ENCODE results near the gene EMID1.

Gene EMID1

DNA sequence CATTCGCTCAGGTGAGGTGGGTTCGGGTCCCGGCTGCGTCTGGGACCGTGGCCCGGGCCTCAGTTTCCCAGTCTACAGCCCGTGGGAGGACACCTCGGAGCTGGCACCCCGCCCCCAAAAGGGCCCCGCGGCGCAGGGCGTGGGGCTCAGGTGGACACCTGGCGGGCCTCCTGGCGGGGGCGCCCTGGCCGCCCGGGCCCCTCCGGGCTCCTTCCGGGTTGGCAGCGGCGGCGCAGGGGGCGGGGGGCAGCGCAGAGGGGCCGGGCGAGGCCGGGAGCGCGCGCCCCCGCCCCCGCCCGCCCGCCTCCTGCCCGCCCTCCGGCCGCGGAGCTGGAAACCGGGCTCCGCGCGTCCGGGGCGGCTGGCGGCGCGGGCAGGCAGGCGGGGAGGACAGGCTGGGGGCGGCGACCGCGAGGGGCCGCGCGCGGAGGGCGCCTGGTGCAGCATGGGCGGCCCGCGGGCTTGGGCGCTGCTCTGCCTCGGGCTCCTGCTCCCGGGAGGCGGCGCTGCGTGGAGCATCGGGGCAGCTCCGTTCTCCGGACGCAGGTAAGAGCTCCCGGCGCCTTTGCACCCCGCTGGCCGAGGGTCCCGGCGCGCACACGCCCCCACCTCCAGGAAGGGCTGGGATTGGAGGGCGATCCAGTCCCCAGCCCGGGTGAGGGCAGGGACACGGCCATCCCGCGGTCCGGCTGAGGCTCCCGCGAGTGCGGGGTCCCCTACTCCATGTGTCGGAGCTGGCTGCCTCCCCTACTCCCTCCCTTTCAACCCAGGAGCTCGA lies at the start of gene EMID1:
Gene EMID1, plus strand, starts transcription at position 303 of the 778 bp plus-strand sequence. Its CDS starts 143 bp downstream, at position 446.
- DNase-seq = peak; percentile 23

DNA sequence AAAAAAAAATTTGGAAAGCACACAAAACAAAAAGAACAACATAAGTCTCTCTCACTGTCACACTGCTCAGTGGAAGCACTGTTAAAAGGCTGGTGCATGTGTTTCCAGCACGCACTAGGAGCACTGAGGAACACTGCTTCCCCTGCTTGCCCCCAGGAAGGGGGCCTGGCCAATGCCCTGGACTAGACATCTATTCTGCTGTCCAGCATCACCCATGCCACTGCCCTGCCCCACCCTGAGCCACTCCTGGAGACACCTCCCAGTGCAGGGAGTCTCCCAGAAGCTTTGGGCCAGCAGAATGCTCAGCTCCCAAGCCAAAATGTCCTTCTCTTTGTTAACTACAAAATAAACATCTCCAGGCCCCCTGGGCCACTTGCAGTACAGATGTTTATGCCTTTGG lies 49.7 kb upstream of the EMID1 start:
- no peak for DNase-seq

DNA sequence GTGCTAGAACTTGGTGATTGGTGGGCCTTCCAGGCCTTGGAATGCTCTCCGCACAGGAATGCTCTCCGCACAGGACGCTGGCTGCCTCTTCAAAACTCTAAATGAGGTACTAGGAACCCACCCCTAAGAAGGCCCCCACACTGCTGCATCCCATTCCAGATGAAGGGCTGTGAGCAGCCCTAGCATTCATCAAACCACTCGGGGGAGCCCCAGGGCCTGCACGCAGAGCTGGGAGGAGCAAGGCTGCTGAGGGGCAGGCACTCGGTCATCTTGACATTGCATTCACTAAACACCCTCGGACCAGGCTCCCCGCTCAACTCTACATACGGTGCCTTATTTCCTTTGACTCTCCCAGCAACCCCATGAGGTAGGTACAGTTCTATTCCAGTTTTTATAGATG lies 49.2 kb upstream of the EMID1 start:
- DNase-seq = no peak

DNA sequence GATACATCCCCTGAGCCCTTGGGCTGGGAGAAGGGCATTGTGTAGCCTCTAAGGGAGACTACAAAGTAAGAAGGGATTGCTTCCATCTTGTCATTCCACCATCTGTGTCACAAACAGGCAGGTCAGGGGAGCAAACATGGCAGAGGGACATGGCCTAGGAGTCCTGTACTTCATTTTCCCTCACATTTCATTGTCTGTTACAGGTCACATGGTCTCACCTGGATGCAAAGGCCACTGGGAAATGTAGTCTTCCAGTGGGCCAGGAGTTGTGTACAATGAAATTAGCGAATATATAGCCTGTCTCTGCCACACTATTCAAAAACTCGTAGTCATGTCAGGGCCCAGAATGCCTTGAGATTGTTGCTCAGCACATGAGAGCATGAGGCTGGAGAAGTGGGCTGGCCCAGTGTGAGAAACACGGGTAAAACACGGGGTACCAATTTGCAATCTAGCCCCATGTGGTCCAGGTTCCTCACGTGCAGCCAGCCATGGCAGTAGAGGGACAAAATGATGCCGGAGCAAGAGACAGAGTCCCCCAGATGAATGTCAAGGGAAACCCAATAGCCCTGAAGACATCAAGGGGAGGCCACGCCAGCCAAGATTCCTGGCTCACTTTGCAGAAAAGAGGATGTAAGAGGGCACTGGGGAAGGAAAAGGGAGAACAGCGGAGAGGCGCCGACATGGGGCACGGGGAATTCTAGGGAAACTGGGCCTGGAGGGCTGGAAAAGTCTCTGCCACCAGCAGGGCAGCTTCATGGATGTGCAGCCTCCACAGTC lies 47.7 kb upstream of the EMID1 start:
- peak; percentile 12 for DNase-seq

DNA sequence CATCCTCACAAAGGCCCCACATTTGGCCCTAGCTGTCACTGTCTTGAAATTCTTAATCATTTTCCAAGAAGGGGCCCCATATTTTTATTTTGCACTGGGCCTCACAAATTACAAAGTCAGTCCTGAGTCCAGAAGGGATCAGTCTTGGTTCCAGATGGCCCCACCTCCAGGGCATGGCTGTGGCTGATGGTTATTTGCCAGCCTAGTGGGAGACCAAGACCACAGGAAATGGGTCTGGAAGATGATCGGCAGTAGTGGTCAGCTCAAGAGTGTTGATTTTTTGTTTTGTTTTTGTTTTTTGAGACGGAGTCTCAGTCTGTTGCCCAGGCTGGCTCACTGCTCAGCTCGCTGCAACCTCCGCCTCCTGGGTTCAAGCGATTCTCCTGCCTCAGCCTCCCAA lies 47.1 kb upstream of the EMID1 start:
- no peak for DNase-seq

DNA sequence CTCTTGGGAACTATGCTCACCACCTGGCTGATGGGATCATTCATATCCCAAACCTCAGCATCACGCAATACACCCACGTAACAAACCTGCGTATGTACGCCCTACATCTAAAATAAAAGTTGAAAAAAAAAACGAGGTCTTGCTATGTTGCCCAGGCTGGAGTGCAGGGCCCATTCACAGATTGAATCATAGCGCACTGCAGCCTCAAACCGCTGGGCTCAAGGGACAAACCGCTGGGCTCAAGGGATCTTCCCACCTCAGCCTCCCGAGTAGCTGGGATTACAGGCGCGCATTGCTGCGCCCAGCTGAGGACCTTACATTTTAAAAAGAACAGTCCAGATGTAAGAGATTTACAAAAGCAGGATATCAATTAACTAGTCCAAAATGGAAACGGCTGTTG lies 41.9 kb upstream of the EMID1 start:
- no peak for DNase-seq

DNA sequence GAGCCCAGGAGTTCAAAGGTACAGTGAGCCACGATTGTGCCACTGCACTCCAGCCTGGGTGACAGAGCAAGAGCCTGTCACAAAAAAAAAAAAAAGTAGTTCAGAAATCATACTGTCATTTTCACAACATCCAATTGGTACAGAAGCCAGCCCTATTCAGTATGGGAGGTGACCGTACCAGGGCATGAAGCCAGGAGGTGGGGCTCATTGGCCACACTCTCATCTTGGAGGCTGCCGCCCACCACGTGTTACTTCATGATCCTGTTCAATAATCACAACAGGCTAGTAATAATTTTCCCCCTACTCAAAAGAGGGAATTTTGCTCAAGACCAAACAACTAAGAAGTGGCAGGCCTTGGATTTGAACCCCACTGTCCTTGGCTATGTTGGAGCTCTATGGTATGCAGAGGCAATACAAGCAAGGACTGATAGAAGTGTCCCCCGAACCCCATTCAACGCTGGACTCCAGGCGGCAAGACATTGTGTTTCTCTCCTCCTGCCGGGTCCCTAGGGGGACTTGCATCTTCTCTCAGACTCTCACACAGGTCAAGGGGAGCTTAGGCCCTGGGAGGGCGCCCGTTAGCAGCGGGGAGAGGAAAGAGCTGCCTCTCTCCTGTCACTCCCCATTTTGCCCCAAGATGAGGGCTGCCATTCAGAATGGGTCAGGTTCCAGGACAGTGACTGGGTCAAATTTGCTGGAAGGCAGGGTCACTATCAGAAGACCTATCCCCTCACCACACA lies 40.2 kb upstream of the EMID1 start:
- no peak for DNase-seq

DNA sequence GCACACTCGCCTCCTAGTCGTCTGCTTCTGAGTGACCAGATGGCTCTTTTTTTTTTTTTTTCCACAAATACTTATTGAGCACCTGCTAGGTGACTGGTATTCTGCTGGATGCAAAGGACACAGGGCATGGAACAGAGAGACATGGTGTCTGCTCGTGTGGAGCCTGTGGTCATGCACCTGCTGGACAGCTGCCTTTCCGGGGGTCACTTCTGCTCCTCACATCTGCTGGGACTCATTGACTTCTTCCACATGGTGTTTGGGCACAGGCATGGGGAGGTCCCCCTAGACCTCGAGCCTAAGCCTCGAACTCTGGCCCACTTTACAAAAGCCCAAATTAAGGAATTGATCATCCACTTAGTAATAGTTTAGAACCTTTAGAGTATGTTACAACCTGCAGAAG lies 39.5 kb upstream of the EMID1 start:
- DNase-seq = no peak

DNA sequence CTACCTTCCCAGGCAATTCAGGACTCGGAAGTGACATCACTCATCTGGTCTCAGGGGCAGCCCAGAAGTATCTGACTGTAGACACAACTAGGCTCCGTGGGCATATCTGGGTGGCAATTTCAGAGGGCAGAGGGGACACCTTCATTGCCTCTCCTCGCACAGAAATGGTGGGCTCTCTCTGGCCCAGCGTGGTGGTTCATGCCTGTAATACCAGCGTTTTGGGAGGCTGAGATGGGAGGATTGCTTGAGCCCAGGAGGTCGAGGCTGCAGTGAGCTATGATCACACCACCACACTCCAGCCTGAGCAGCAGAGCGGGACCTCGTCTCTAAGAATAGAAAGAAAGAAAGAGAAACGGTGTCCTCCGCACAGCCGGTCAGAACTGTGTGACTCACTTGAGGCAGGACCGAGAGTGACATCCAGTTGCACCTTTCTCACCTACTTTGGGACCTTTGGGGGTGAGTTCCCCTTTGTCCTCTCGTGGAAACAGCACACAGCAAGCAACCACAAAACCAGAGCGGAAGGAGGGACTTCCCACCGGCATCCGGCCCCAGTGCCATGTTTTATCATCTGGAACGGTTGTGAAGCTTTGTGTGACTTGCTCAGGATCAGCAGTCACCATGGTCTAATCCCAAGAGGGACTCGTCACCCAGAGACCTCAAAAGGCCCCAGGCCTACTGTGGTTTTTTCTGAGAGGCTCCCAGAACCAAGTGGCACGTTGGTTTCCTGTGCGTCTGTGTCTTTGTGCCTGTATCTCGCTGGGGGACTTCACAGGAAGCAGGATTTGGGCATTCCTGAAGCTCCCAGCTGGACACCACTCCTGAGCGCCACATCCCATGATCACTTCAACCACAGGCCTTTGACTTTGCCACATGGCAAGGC lies 38.4 kb upstream of the EMID1 start:
- peak; percentile 85 for DNase-seq

DNA sequence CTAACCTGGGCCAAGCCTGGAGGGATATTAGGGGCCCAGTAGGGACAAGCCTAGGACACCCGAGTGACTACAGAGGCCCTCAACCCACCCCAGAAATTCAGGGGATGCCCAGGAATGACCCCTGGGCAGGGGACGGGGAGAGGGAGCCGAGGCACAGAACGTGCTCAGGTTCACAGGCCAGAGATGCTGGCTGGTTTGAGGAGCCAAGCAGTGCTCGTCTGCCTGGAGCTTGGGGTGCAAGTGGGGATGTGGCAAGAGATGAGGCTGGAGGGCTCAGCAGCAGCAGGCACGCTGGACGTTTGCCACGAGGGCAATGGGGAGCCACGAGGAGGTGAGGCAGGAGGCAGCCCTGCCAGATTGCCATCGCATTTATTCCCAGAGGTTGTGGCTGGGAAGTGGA lies 34.0 kb upstream of the EMID1 start:
- DNase-seq = no peak

DNA sequence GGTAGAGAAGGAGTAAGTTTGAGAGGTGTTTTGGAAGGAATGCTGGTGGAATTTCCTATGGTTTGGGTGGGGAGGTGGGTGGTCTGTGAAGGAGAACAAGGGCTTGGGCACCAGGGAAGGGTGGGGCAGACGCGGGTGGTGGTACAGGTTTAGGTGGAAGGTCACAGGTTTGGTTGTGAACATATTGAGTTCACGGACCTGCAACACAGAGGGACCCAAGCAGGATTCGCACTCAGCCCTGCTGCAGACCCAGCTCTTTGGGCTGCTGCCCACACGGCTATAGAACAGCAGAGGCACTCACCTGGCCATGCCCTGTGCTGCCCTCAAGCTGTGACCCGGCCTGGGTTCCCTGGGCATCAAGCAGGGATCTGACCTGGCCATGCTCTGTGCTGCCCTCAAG lies 33.5 kb upstream of the EMID1 start:
- DNase-seq = no peak

DNA sequence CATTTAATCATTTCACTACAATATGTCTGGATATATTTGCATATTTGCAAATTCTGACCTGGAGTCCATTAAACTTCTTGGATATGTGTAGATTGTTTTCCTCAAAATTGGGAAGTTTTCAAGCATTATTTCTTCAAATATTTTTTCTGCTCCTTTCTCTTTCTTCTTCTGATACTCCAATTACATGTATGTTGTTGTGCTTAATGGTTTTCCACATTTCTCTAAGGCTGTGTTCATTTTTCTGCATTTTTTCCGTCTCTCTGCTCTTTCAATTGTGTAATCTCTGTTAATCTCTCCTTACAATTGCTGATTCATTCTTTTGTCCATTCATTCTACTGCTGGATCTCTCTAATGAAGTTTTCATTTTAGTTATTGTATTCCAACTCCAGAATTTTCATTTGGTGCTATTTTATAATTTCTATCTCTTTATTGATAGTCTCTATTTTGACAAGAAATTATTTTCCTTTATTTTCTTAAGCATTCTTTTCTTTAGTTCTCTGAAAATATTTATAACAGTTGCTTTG lies 30.3 kb upstream of the EMID1 start:
- no peak for DNase-seq

DNA sequence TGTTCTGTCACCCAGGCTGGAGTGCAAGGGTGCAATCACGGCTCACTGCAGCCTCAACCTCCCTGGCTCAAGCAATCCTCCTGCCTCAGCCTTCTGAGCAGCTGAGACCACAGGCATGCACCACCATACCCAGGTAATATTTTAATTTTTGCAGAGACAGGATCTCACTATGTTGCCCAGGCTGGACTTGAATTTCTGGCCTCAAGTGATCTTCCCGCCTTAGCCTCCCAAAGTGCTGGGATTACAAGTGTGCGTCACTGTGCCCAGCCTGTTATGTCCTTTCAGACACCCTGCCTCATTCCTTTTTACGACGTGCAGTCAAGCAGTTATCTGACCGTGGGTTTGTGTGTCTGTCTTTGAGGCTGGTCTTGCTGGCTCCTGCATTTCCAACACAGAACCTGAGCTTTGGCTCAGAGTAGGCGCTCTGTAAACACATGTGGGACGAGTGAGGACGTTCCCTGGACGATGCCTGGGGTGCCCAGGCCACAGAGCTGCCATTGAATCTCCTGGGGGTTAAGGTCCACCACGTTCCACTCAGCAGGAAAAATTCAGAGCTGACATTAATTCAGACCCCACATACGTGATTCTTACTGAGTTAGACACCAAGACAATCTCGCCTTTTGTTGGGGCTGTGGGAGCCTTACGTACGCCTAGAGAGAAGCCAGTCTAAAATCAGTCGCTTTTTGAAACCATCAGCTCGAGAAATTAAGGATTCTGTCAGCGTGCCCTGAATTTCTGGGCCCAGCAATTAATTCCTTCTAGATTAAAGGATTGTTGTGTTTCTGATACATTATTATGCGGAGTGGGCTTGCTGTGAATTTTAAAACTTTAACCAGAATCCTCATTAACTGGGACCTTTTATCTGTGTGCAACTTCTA lies 21.5 kb upstream of the EMID1 start:
- DNase-seq = no peak

DNA sequence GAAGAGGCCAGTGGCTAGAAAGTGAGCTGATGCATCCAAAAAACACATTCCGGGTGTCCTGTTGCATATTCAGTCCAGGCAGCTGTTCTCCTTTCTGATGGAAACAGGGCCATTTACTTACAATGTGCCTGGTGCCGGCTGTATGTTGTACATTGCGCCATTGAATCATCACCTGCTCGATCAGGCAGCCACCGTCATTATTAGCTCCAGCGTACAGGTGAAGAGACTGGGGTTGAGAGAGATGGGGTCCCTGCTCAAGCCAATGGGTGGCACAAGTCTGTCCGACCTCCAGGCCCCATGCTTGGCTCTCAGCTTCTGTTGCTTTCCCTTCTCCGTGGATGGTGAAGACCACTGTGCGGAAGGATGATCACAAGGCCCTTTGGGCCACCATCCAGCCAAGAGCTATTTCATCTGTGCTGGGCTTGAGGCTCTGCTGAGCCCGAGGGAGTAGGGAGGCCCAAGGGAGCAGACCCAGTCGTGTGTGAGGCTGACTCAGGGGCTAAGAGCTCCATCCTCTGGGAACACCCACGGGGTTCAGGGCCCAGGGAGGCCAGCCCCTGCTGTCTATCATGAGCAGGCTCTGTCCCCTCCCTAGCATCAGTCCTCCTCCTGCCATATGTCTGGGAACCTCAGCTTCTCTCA lies 20.7 kb upstream of the EMID1 start:
- no peak for DNase-seq

DNA sequence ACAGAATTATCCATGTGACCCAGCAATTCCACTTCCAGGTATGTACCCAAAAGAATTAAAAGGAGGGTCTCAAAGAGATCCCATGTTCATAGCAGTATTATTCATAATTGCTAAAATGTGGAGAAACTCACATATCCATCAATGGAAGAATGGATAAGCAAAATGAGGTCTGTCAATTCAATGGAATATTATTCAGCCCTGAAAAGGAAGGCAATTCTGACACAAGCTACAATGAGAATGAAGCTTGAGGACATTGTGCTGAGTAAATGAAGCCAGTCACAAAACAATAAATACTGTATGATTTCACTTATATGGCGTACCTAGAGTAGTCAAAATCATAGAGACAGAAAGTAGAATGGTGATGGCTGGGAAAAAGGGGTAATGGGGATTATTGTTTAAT lies 19.4 kb upstream of the EMID1 start:
- DNase-seq = no peak

DNA sequence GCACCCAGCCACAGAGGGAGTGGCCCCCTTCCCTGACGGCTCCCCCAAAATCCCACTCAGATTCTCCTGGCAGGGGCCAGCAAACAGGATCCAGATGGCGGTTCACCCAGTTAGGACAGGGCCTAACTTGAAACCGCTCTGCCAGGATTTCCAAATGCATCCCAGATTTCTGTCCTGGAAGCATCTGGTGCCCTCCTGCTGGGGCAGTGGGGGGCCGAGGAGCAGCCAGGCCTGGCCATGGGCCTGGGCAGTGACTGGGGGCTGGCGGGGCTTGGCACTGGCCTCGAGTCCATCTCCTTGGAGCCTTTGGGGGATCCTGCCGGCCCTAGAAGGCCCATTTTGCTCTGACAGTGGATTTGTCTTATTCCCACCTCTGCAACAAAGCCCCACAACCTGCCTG lies 17.9 kb upstream of the EMID1 start:
- no peak for DNase-seq

DNA sequence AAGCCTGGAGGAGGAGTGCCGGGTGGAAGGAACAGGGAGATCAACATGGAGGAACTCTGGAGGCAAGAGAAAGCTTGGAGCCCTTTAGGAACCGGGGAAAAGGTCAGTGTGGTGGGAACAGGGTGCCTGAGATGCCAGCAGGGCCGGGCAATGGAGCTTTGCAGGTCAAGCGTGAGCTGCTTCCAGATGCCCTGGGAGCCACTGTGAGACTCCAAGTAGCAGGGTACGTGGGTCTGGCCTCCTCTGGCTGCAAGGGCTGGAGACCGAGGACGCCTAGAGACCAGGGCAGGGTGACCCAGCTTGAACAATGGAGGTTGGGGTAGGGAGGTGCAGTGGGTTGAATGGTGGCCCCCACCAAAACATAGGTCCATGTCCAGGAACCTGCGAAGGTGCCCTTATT lies 15.6 kb upstream of the EMID1 start:
- DNase-seq = no peak

DNA sequence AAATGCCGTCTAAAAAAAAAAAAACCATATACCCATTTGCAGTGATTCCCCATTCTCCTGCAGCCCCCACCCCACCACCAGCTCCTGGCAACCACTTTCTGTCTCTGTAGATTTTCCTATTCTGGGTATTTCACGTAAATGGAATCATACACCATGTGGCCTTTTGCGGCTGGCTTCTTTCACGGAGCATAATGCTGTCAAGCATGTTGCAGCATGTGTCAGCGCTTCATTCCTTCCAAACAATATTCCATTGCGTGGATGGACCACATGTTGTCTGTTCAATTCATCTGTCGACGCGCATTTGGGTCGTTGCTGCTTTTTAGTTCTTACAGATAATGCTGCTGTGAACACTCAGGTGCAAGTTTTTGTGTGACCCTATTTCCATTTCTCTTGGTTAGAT lies 14.8 kb upstream of the EMID1 start:
- DNase-seq = no peak

DNA sequence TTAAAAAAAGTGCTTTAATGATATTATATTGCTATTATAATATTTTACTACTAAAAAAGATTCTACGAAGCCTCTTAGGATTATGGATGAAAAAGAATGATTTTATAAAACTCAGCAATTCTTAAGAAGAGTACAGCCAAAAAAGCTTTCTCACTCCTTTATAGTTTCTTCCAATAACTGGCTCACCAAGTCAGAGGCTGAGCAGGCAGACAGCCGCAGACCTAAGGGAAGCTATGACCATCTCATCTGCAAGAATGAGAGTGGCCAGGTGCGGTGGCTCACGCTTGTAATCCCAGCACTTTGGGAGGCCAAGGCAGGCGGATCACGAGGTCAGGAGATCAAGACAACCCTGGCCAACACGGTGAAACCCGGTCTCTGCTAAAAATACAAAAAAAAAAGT lies 12.7 kb upstream of the EMID1 start:
- no peak for DNase-seq

DNA sequence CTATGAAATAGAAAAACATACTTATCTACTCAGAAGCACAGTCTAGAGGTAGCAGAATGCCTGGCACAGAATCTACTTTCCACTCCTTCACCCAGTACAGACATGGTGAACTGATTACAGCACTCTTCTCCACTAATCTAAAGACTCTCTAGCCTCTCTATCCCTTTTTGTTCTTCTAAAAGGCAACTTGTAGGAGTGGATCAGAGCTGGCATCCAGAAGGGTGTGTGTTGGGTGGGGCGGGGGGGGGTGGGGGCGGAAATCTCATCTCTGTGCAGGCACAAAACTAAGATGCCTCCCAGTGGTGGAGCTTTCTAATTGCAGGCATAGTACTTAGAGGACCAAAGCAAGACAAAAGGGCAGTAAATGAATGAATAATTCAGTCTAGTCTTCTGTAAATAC lies 11.5 kb upstream of the EMID1 start:
- no peak for DNase-seq

Data from activated CD4-positive, alpha-beta T cell treated with anti-CD3 and anti-CD28 coated beads, Interleukin-2, Interleukin-6, amounts not matched to agents 100 ng/mL and 50 ng/mL, durations not matched to agents 16 hours and 8 hours (primary cell).